ENCODE results near the gene ARHGEF4. TPM values are rescaled to one million over a fixed set of nuclear protein-coding genes. Genes with fewer than 3 reads are reported as not detected.

ARHGEF4 gene
- total RNA-seq, 1 donor from 2014 or later = 74.8 TPM

- TF ChIP-seq CTCF (IDR thresholded peaks at IDR 0.05; ENCODE audit: insufficient read depth, low read length, severe bottlenecking) = no peak
- DNase-seq (ENCODE audit: low read depth) = peak; percentile 80
- Histone ChIP-seq H3K4me3 (ENCODE audit: low read depth, low read length) (no peak overlapping the region), H3K27me3 (ENCODE audit: control insufficient read depth, insufficient read depth, low read length) (no peaks in the 10 kb centered on the region), H3K36me3 (ENCODE audit: control insufficient read depth, insufficient read depth, low read length) (no peaks in the 10 kb centered on the region)
- FAIRE-seq = no peak
Observed at GRCh38 chr2:130827502-130828251, 9.0 kb upstream of the ARHGEF4 start.

- peak; percentile 58 for DNase-seq (ENCODE audit: low read depth)
- no peak for TF ChIP-seq CTCF (IDR thresholded peaks at IDR 0.05; ENCODE audit: insufficient read depth, low read length, severe bottlenecking)
- Histone ChIP-seq H3K4me3 (ENCODE audit: low read depth, low read length) (no peak overlapping the region), H3K27me3 (ENCODE audit: control insufficient read depth, insufficient read depth, low read length) (no peaks in the 10 kb centered on the region), H3K36me3 (ENCODE audit: control insufficient read depth, insufficient read depth, low read length) (no peaks in the 10 kb centered on the region)
- peak; percentile 23 for FAIRE-seq
Observed at GRCh38 chr2:130828461-130828860, 8.3 kb upstream of the ARHGEF4 start.

- H3K4me3 ChIP-seq (ENCODE audit: low read depth, low read length) = no peak overlapping the region
- H3K36me3 ChIP-seq (ENCODE audit: control insufficient read depth, insufficient read depth, low read length) = no peaks in the 10 kb centered on the region
- peak; percentile 93 for DNase-seq (ENCODE audit: low read depth)
- FAIRE-seq = peak; percentile 28
- no peak for TF ChIP-seq CTCF (IDR thresholded peaks at IDR 0.05; ENCODE audit: insufficient read depth, low read length, severe bottlenecking)
- H3K27me3 ChIP-seq (ENCODE audit: control insufficient read depth, insufficient read depth, low read length) = no peaks in the 10 kb centered on the region
Observed at GRCh38 chr2:130829015-130829414, 7.7 kb upstream of the ARHGEF4 start.

GRCh38 chr2:130830538-130830937 is 6.2 kb upstream of the ARHGEF4 start:
- FAIRE-seq = no peak

GRCh38 chr2:130831356-130831755 is 5.4 kb upstream of the ARHGEF4 start:
- DNase-seq (ENCODE audit: low read depth) = no peak
- FAIRE-seq = no peak
- no peak for TF ChIP-seq CTCF (IDR thresholded peaks at IDR 0.05; ENCODE audit: insufficient read depth, low read length, severe bottlenecking)
- H3K4me3 ChIP-seq (ENCODE audit: low read depth, low read length) = no peak overlapping the region
- H3K36me3 ChIP-seq (ENCODE audit: control insufficient read depth, insufficient read depth, low read length) = no peaks in the 10 kb centered on the region
- H3K27me3 ChIP-seq (ENCODE audit: control insufficient read depth, insufficient read depth, low read length) = no peaks in the 10 kb centered on the region

More at GRCh38 chr2:130830538-130830937, 6.2 kb upstream of the ARHGEF4 start:
- Histone ChIP-seq H3K4me3 (ENCODE audit: low read depth, low read length) (no peak overlapping the region), H3K27me3 (ENCODE audit: control insufficient read depth, insufficient read depth, low read length) (no peaks in the 10 kb centered on the region), H3K36me3 (ENCODE audit: control insufficient read depth, insufficient read depth, low read length) (no peaks in the 10 kb centered on the region)
- no peak for DNase-seq (ENCODE audit: low read depth)
- no peak for TF ChIP-seq CTCF (IDR thresholded peaks at IDR 0.05; ENCODE audit: insufficient read depth, low read length, severe bottlenecking)
